Gastroesophageal sphincter (tissue), 3 donors: ENCODE results near the gene RIMBP2.
"Not testable (repeated sequence)": the region's sequence is repeated elsewhere in the genome, so short reads cannot be mapped to it uniquely, and the experiment has no call there.

ENCODE experiments used
- POLR2A ChIP-seq, 2 donors: fragments of 450-650 bp; IDR thresholded peaks; one replicate each; pipeline ENCODE4 v1.6.1; 2017; ENCODE audit warnings: antibody characterized with exemption in 2 of 2, mild to moderate bottlenecking in 2 of 2, moderate library complexity in 1 of 2
- TF ChIP-seq, protein P1 (sequence below), 4 experiments: fragments of 200-600 bp in 2 of 4; fragments of 450-650 bp in 2 of 4; sonication (generic) in 1 of 4; IDR thresholded peaks; one replicate each; pipeline ENCODE4 v1.5.1; 2017 to 2019; ENCODE audit warnings: antibody characterized with exemption in 4 of 4, mild to moderate bottlenecking in 2 of 4, moderate library complexity in 2 of 4

DNA sequence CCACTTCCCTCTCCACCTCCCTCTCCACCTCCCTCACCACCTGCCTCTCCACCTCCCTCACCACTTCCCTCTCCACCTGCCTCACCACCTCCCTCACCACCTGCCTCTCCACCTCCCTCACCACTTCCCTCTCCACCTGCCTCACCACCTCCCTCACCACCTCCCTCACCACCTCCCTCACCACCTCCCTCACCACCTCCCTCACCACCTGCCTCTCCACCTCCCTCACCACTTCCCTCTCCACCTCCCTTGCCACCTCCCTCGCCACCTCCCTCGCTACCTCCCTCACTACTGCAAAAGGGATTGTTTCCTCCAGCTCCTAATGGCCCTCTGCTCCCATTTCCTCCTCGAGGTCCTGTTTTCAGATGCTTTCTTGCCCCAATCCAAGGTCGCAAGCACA lies 69.9 kb downstream of the RIMBP2 start:
- TF ChIP-seq, protein P1, sequence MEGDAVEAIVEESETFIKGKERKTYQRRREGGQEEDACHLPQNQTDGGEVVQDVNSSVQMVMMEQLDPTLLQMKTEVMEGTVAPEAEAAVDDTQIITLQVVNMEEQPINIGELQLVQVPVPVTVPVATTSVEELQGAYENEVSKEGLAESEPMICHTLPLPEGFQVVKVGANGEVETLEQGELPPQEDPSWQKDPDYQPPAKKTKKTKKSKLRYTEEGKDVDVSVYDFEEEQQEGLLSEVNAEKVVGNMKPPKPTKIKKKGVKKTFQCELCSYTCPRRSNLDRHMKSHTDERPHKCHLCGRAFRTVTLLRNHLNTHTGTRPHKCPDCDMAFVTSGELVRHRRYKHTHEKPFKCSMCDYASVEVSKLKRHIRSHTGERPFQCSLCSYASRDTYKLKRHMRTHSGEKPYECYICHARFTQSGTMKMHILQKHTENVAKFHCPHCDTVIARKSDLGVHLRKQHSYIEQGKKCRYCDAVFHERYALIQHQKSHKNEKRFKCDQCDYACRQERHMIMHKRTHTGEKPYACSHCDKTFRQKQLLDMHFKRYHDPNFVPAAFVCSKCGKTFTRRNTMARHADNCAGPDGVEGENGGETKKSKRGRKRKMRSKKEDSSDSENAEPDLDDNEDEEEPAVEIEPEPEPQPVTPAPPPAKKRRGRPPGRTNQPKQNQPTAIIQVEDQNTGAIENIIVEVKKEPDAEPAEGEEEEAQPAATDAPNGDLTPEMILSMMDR (IDR thresholded peaks at IDR 0.05) = not testable (repeated sequence)
- not testable (repeated sequence) for TF ChIP-seq POLR2A (IDR thresholded peaks at IDR 0.05)
